NB4 (cell line): ENCODE measurements around the gene CYP26B1.
A peak's percentile ranks its signal among the peaks of the same experiment; 100 is the strongest.

ENCODE experiments used
- DNase-seq: peaks from one replicate; pipeline ENCODE4 v3.0.0; 2010; ENCODE audit warnings: low read depth
- H3K4me3 ChIP-seq: one replicate; pipeline ENCODE4 v1.5.1; 2011; ENCODE audit warnings: mild to moderate bottlenecking, low read depth, low read length, moderate library complexity
- MYC ChIP-seq: IDR thresholded peaks from 2 replicates; pipeline ENCODE4 v1.6.1; 2011; ENCODE audit warnings: low read depth, low read length
- POLR2A ChIP-seq: IDR thresholded peaks from 2 replicates; pipeline ENCODE4 v1.6.1; 2011; ENCODE audit warnings: mild to moderate bottlenecking; ENCODE audit not compliant: insufficient read length; ENCODE audit errors: extremely low read depth
- TF ChIP-seq, protein P1 (sequence below): IDR thresholded peaks from one replicate; pipeline ENCODE4 v1.5.1; 2012; ENCODE audit warnings: low read depth, low read length
- TF ChIP-seq, protein P2 (sequence below): IDR thresholded peaks from 2 replicates; pipeline ENCODE4 v1.6.1; 2011; ENCODE audit warnings: low read depth, low read length

CYP26B1 gene

DNA sequence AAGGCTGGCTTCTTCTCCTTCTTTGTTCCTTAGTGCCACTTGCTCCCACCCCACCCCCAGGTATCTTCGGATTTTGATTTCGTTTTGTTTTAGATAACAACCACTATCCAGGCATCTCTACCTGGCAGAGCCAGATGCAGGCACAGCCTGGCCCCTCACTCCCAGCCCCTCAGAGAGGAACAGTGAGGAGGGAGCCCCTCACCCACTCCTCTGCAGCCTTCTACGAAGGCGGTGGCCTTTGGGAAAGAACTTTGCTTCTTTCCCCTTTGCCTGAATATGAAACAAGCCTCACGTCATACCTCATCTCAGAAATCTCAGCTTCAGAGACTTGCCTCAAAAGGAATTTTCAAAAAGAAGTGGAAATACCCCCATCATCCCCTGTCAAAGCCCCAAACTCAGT lies 6.3 kb upstream of the CYP26B1 start:
- H3K4me3 ChIP-seq: no peak overlapping the region
- TF ChIP-seq MYC (no peak), POLR2A (no peak)
- TF ChIP-seq, protein P1, sequence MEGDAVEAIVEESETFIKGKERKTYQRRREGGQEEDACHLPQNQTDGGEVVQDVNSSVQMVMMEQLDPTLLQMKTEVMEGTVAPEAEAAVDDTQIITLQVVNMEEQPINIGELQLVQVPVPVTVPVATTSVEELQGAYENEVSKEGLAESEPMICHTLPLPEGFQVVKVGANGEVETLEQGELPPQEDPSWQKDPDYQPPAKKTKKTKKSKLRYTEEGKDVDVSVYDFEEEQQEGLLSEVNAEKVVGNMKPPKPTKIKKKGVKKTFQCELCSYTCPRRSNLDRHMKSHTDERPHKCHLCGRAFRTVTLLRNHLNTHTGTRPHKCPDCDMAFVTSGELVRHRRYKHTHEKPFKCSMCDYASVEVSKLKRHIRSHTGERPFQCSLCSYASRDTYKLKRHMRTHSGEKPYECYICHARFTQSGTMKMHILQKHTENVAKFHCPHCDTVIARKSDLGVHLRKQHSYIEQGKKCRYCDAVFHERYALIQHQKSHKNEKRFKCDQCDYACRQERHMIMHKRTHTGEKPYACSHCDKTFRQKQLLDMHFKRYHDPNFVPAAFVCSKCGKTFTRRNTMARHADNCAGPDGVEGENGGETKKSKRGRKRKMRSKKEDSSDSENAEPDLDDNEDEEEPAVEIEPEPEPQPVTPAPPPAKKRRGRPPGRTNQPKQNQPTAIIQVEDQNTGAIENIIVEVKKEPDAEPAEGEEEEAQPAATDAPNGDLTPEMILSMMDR: no peak
- TF ChIP-seq, protein P2, sequence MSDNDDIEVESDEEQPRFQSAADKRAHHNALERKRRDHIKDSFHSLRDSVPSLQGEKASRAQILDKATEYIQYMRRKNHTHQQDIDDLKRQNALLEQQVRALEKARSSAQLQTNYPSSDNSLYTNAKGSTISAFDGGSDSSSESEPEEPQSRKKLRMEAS: no peak
- no peak for DNase-seq

DNA sequence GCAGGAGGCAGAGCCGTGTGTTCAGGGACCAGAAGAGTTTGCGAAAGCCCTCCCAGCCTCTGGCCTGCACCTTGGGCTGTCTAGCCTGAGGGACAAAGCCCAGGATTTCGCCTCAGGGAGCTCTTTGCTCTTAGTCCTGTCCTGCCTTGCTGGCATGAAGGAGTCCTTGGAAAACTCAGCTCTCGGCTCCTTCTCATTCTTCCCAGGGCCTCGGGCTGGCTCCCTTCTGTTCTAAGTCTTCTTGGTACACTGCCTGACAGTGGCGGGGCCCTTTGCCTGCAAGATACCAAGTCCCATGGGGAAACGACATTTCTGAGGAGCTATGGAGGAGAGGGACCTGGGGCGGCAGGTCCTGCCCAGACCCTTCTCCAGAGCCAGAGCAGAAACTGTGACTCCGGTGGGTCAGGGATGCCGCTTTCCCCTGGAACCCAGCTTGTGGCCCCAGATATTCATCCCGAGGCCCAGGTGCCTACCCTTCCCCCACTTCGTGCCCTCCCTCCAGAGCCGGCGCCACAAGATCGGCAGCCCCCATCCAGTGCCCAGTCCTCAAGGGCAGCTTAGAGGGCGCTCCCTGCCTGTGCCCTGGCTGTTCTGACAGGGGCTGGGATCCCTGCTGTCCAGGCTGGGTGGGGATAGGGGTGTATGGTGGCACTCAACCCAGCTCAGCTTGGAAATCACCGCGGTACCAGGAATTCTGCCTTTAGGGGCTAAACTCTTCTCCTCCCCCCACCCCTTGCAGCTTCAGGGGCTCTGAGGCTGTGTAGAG lies 5.5 kb upstream of the CYP26B1 start:
- TF ChIP-seq, protein P2: no peak
- no peak for TF ChIP-seq MYC
- no peak for TF ChIP-seq POLR2A
- TF ChIP-seq, protein P1: no peak
- H3K4me3 ChIP-seq: no peak overlapping the region
- no peak for DNase-seq

- no peak for DNase-seq
- no peak for TF ChIP-seq MYC
- TF ChIP-seq, protein P1: no peak
- TF ChIP-seq, protein P2: no peak
- TF ChIP-seq POLR2A: no peak
- H3K4me3 ChIP-seq: no peak overlapping the region
Observed at GRCh38 chr2:72150861-72151356, 3.2 kb upstream of the CYP26B1 start.

DNA sequence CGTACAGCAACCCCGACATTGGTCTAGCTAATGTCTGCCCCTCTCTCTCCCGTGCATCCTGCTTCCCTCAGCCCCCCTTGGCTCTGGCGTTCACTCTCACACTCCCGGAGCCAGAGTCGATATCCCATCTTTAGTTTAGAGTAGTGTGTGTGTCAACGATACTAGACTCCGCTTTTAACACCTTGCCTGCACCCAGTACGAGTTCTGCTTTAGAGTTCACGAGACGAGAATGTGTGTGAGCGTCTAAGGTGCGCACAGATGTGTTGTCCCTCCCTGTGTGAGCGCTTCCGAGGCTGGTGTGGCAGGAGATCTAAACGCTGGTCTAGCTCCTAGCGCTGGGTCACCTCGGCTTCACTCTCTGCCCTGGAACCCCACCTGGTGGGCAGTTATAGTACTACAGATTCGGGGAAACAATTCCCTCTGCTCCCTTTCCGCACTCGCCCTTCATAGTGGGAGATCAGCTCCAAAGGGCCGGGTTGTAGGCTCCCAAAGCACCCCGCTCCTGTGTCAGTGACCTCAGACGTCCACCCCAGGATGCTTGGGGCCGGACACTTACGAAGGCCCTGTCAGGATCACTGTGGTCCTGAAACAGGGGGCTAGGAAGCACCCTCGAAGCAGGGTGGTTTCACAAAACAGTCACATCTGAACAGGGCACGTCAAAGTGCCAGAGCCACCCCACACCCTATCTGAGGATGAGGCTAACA lies 2.6 kb upstream of the CYP26B1 start:
- H3K4me3 ChIP-seq: no peak overlapping the region
- no peak for TF ChIP-seq MYC
- TF ChIP-seq, protein P1: peak; percentile 76
- no peak for TF ChIP-seq POLR2A
- TF ChIP-seq, protein P2: no peak
- DNase-seq: peak; percentile 86

- no peak overlapping the region for H3K4me3 ChIP-seq
- no peak for TF ChIP-seq MYC
- no peak for DNase-seq
Observed at GRCh38 chr2:72149556-72150156, 2.0 kb upstream of the CYP26B1 start.
